Brain microvascular endothelial cell (primary cell): ENCODE data around the gene EYA3.
"Not testable (repeated sequence)": the region's sequence is repeated elsewhere in the genome, so short reads cannot be mapped to it uniquely, and the experiment has no call there.

Source experiments
- DNase-seq: peaks from one replicate; pipeline ENCODE4 v3.0.0-alpha.2; 2020
- H3K27ac ChIP-seq: fragments of 250-450 bp; sonication (Bioruptor Pico); 2 replicates; pipeline ENCODE4 v1.5.1; 2020; ENCODE audit warnings: mild to moderate bottlenecking, moderate library complexity
- H3K27me3 ChIP-seq: fragments of 250-450 bp; sonication (Bioruptor Pico); replicated peaks from 2 replicates; pipeline ENCODE4 v1.5.1; 2020; ENCODE audit warnings: mild to moderate bottlenecking
- H3K36me3 ChIP-seq: fragments of 250-450 bp; sonication (Bioruptor Pico); replicated peaks from 2 replicates; pipeline ENCODE4 v1.5.1; 2020; ENCODE audit warnings: mild to moderate bottlenecking
- H3K4me3 ChIP-seq: 2 replicates; pipeline ENCODE4 v1.5.1; 2011; ENCODE audit warnings: low read depth, mild to moderate bottlenecking, control low read depth, low read length, moderate library complexity
- CTCF ChIP-seq: IDR thresholded peaks from 2 replicates; pipeline ENCODE4 v1.5.1; 2011; ENCODE audit warnings: low read depth, mild to moderate bottlenecking, moderate library complexity, low read length, control low read depth, inconsistent platforms; ENCODE audit errors: missing control alignments
- in situ Hi-C: cut with HindIII; loops from 2 replicates; pipeline ENCODE4 v1.10.0; 2017; ENCODE audit warnings: low sequenced_read_pairs, low pct_ligation_motif_present

EYA3 gene

GRCh38 chr1:28027238-28027637 is 61.2 kb downstream of the EYA3 start:
- in situ Hi-C loops: no loop called here
- H3K27me3 ChIP-seq: no peaks in the 10 kb centered on the region
- no peaks in the 10 kb centered on the region for H3K36me3 ChIP-seq
- no peak overlapping the region for H3K4me3 ChIP-seq
- no peak for DNase-seq
- TF ChIP-seq CTCF: no peak
- no peak overlapping the region for H3K27ac ChIP-seq

- in situ Hi-C loops: no loop called here
- Histone ChIP-seq H3K27ac (no peak overlapping the region), H3K4me3 (no peak overlapping the region), H3K36me3 (no peaks in the 10 kb centered on the region), H3K27me3 (no peaks in the 10 kb centered on the region)
- DNase-seq: no peak
- no peak for TF ChIP-seq CTCF
These were observed 62.1 kb downstream of the EYA3 start for GRCh38 chr1:28026329-28026728.

- H3K27ac ChIP-seq: peak overlapping the region; percentile 7
- H3K4me3 ChIP-seq: no peak overlapping the region
- H3K27me3 ChIP-seq: no peaks in the 10 kb centered on the region
- in situ Hi-C loops: no loop called here
- no peak for DNase-seq
- TF ChIP-seq CTCF: no peak
- peaks cover 5% of the 10 kb centered on the region for H3K36me3 ChIP-seq
These were observed 67.3 kb downstream of the EYA3 start for GRCh38 chr1:28021064-28021463.

GRCh38 chr1:28010969-28011368 is 77.4 kb downstream of the EYA3 start:
- H3K4me3 ChIP-seq: no peak overlapping the region
- no peaks in the 10 kb centered on the region for H3K27me3 ChIP-seq
- no peak for DNase-seq
- H3K27ac ChIP-seq: no peak overlapping the region
- in situ Hi-C loops: no loop called here
- no peak for TF ChIP-seq CTCF
- peaks cover 26% of the 10 kb centered on the region for H3K36me3 ChIP-seq

- H3K4me3 ChIP-seq, H3K27ac ChIP-seq, DNase-seq, H3K27me3 ChIP-seq, in situ Hi-C loops: not testable (repeated sequence)
- H3K36me3 ChIP-seq: peaks cover 23% of the 10 kb centered on the region
These were observed 85.3 kb downstream of the EYA3 start for GRCh38 chr1:28003117-28003516.

- no peak for DNase-seq
- TF ChIP-seq CTCF: no peak
- Histone ChIP-seq H3K36me3 (peaks cover 28% of the 10 kb centered on the region), H3K27ac (no peak overlapping the region), H3K4me3 (no peak overlapping the region), H3K27me3 (no peaks in the 10 kb centered on the region)
- in situ Hi-C loops: no loop called here
These were observed 85.8 kb downstream of the EYA3 start for GRCh38 chr1:28002600-28002999.
